ENCODE measurements around the gene TMEM273. TPM values are rescaled to one million over a fixed set of nuclear protein-coding genes. Genes with fewer than 3 reads are reported as not detected.

TMEM273 gene
- total RNA-seq, 1 donor from 2014 or later: 82.3 TPM

DNA sequence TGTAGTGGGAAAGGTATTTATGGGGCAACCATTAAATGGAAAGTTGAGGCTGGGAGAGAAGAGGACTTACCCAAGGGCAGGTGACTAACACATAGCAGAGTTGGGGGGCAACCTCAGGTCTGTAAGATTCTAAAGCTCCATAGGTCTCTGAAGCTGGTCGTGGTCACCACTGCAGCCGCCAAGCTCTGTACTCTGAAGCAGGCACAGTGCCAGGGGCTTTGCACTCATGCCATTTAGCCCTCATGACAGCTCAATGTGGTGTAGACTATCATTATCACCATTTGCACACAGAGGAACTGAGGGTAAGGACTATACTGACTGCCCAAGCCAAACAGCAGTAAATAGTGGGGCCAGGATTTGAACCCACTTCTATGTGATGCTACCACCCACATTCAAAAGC, 32.5 kb upstream of the TMEM273 start:
- Histone ChIP-seq H3K36me3 (no peaks in the 10 kb centered on the region), H3K27me3 (no peaks in the 10 kb centered on the region), H3K27ac (no peak overlapping the region), H3K4me3 (no peak overlapping the region), H3K4me1 (no peaks in the 10 kb centered on the region), H3K9me3 (no peaks in the 10 kb centered on the region)
- TF ChIP-seq, protein P1, sequence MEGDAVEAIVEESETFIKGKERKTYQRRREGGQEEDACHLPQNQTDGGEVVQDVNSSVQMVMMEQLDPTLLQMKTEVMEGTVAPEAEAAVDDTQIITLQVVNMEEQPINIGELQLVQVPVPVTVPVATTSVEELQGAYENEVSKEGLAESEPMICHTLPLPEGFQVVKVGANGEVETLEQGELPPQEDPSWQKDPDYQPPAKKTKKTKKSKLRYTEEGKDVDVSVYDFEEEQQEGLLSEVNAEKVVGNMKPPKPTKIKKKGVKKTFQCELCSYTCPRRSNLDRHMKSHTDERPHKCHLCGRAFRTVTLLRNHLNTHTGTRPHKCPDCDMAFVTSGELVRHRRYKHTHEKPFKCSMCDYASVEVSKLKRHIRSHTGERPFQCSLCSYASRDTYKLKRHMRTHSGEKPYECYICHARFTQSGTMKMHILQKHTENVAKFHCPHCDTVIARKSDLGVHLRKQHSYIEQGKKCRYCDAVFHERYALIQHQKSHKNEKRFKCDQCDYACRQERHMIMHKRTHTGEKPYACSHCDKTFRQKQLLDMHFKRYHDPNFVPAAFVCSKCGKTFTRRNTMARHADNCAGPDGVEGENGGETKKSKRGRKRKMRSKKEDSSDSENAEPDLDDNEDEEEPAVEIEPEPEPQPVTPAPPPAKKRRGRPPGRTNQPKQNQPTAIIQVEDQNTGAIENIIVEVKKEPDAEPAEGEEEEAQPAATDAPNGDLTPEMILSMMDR (IDR thresholded peaks at IDR 0.05): no peak
- DNase-seq (ENCODE audit: low spot score in 2 of 2): no peak
- intact Hi-C loops (cut with DNase I): no loop called here

DNA sequence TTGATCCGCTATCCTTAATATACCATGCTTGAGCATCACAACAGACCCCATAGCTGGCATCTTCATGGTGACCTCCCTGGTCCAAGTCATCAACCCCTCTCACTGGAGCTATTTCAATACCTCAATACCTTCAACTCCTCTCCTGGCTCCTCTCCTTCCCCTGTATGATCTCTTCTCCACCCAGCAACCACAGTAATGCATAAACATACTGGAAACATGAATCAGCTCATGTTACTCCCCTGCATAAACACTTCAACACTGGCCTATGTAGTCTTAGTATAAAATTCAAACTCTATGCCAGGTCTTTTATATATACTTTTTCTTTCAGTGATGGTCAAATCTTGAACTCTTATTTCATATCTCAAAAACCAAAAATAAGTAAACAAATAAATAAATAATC, 31.8 kb upstream of the TMEM273 start:
- Histone ChIP-seq H3K27me3 (no peaks in the 10 kb centered on the region), H3K4me3 (no peak overlapping the region), H3K4me1 (no peaks in the 10 kb centered on the region), H3K9me3 (no peaks in the 10 kb centered on the region), H3K27ac (no peak overlapping the region), H3K36me3 (no peaks in the 10 kb centered on the region)
- TF ChIP-seq, protein P1 (IDR thresholded peaks at IDR 0.05): no peak
- no peak for DNase-seq (ENCODE audit: low spot score in 2 of 2)
- intact Hi-C loops (cut with DNase I): no loop called here

GRCh38 chr10:49219248-49219647, 31.1 kb upstream of the TMEM273 start:
- Histone ChIP-seq H3K27me3 (no peaks in the 10 kb centered on the region), H3K36me3 (no peaks in the 10 kb centered on the region), H3K4me3 (no peak overlapping the region), H3K9me3 (no peaks in the 10 kb centered on the region), H3K4me1 (no peaks in the 10 kb centered on the region), H3K27ac (no peak overlapping the region)
- intact Hi-C loops (cut with DNase I): no loop called here
- no peak for DNase-seq (ENCODE audit: low spot score in 2 of 2)
- TF ChIP-seq, protein P1 (IDR thresholded peaks at IDR 0.05): no peak

- Histone ChIP-seq H3K36me3 (no peaks in the 10 kb centered on the region), H3K27ac (no peak overlapping the region), H3K4me3 (no peak overlapping the region), H3K4me1 (no peaks in the 10 kb centered on the region), H3K27me3 (no peaks in the 10 kb centered on the region), H3K9me3 (no peaks in the 10 kb centered on the region)
- intact Hi-C loops (cut with DNase I): no loop called here
- TF ChIP-seq, protein P1 (IDR thresholded peaks at IDR 0.05): no peak
- no peak for DNase-seq (ENCODE audit: low spot score in 2 of 2)
Measured at GRCh38 chr10:49218480-49218879, 30.3 kb upstream of the TMEM273 start.

DNA sequence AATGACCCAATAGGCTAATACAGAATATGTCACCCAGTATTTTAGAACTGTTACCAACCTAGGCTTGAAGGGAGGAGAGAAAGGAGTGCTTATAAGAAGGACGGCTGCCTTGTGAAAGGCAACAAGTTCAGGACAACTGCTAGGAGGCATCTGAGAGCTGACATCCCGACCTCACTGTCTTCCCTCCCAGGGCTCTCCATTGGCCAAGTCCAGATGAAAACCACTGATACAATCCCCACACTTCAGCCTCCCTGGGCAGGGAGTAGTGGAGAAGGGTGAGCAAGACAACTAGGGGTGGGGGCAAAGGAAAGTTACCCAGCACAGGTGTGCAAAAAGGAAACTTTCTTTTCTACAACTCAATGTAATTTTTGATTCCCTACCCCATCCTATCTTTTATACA, 29.5 kb upstream of the TMEM273 start:
- Histone ChIP-seq H3K27me3 (no peaks in the 10 kb centered on the region), H3K9me3 (no peaks in the 10 kb centered on the region), H3K36me3 (no peaks in the 10 kb centered on the region), H3K27ac (no peak overlapping the region), H3K4me3 (no peak overlapping the region), H3K4me1 (no peaks in the 10 kb centered on the region)
- intact Hi-C loops (cut with DNase I): no loop called here
- DNase-seq (ENCODE audit: low spot score in 2 of 2): no peak
- TF ChIP-seq, protein P1 (IDR thresholded peaks at IDR 0.05): no peak

- H3K4me3 ChIP-seq: no peak overlapping the region
- intact Hi-C loops (cut with DNase I): no loop called here
- H3K27me3 ChIP-seq: no peaks in the 10 kb centered on the region
- DNase-seq (ENCODE audit: low spot score in 2 of 2): no peak
- no peak overlapping the region for H3K27ac ChIP-seq
- H3K4me1 ChIP-seq: no peaks in the 10 kb centered on the region
- H3K9me3 ChIP-seq: no peaks in the 10 kb centered on the region
- no peaks in the 10 kb centered on the region for H3K36me3 ChIP-seq
- TF ChIP-seq, protein P1 (IDR thresholded peaks at IDR 0.05): no peak
Measured at GRCh38 chr10:49213211-49213610, 25.0 kb upstream of the TMEM273 start.
